ENCODE data around the gene DTNBP1.

GRCh38 chr6:15582499-15582898, 80.3 kb downstream of the DTNBP1 start:
- TF ChIP-seq CTCF (IDR thresholded peaks at IDR 0.05), result no peak
- no peak for TF ChIP-seq POLR2A (IDR thresholded peaks at IDR 0.05)
- no peak for TF ChIP-seq POLR2AphosphoS5 (IDR thresholded peaks at IDR 0.05)
- TF ChIP-seq EP300 (IDR thresholded peaks at IDR 0.05), result no peak
